IMR-90 (cell line): Measurements from ENCODE around the gene NHSL1. TPM values are rescaled to one million over a fixed set of nuclear protein-coding genes. Genes with fewer than 3 reads are reported as not detected.

Source experiments
- ATAC-seq: fragments of 200-7000 bp; cut with Tn5 transposase; 2 replicates; pipeline ENCODE4 v1.9.1; 2020; ENCODE audit warnings: low read depth, mild to moderate bottlenecking, moderate library complexity
- BruUV-seq: library from RNA; stranded (reverse); fragments of 400-500 nt; replicated peaks from 2 replicates; lab custom pipeline; 2021; lab: Mats Ljungman, UMichigan
- CTCF ChIA-PET: fragments of 300-600 bp; formaldehyde crosslinking; extraction: SDS; loops from one replicate; lab custom pipeline; 2021; ENCODE audit warnings: antibody characterized with exemption; lab: Yijun Ruan, JAX
- POLR2A ChIA-PET: fragments of 300-600 bp; sonication (Branson Sonifier 250); formaldehyde crosslinking; loops from one replicate; lab custom pipeline; 2022; ENCODE audit warnings: antibody characterized with exemption; ENCODE audit not compliant: unreplicated experiment; lab: Charles Lee
- DNase-seq: peaks from one replicate; pipeline ENCODE4 v3.0.0; 2013
- H2AFZ ChIP-seq: replicated peaks from 2 replicates; pipeline ENCODE3; 2013; ENCODE audit warnings: low read length, mild to moderate bottlenecking; ENCODE audit not compliant: poor library complexity
- H2AK5ac ChIP-seq: 2 replicates; pipeline ENCODE4 v1.6.1; 2013; ENCODE audit warnings: low read depth, low read length, inconsistent platforms
- H2AK9ac ChIP-seq: replicated peaks from 2 replicates; pipeline ENCODE3; 2013; ENCODE audit warnings: mild to moderate bottlenecking, low read depth, low read length, moderate library complexity; ENCODE audit not compliant: poor library complexity
- H2BK120ac ChIP-seq: 2 replicates; pipeline ENCODE4 v1.6.1; 2013; ENCODE audit warnings: low read depth, low read length, inconsistent platforms
- H2BK15ac ChIP-seq: 3 replicates; pipeline ENCODE4 v1.6.1; 2013; ENCODE audit warnings: low read depth, low read length, inconsistent platforms
- H2BK20ac ChIP-seq: 2 replicates; pipeline ENCODE4 v1.6.1; 2013; ENCODE audit warnings: low read depth, mild to moderate bottlenecking, inconsistent platforms, low read length, moderate library complexity
- H2BK5ac ChIP-seq: 2 replicates; pipeline ENCODE4 v1.6.1; 2013; ENCODE audit warnings: mild to moderate bottlenecking, low read depth, low read length, inconsistent platforms; ENCODE audit not compliant: poor library complexity, severe bottlenecking
- H3K14ac ChIP-seq: replicated peaks from 2 replicates; pipeline ENCODE4 v1.6.1; 2013; ENCODE audit warnings: low read depth, low read length, inconsistent platforms
- H3K18ac ChIP-seq: 2 replicates; pipeline ENCODE4 v1.6.1; 2013; ENCODE audit warnings: low read depth, low read length, control low read depth
- H3K23ac ChIP-seq: 2 replicates; pipeline ENCODE4 v1.6.1; 2013; ENCODE audit warnings: low read depth, low read length, inconsistent platforms
- H3K27ac ChIP-seq: 2 replicates; pipeline ENCODE4 v1.5.1; 2013; ENCODE audit warnings: mild to moderate bottlenecking, control low read depth, low read length; ENCODE audit not compliant: insufficient read depth
- H3K27me3 ChIP-seq: 2 replicates; pipeline ENCODE4 v1.6.1; 2013; ENCODE audit warnings: low read length; ENCODE audit not compliant: control insufficient read depth, insufficient read depth
- H3K36me3 ChIP-seq: 2 replicates; pipeline ENCODE4 v1.6.1; 2013; ENCODE audit warnings: low read length, mixed read lengths; ENCODE audit not compliant: control insufficient read depth, insufficient read depth
- H3K4ac ChIP-seq: 2 replicates; pipeline ENCODE4 v1.6.1; 2013; ENCODE audit warnings: low read depth, low read length, inconsistent platforms
- H3K4me1 ChIP-seq: 2 replicates; pipeline ENCODE4 v1.6.1; 2013; ENCODE audit warnings: low read length, mixed read lengths; ENCODE audit not compliant: control insufficient read depth, insufficient read depth
- H3K4me2 ChIP-seq: 2 replicates; pipeline ENCODE4 v1.6.1; 2013; ENCODE audit warnings: low read depth, mild to moderate bottlenecking, control low read depth, low read length, moderate library complexity
- H3K4me3 ChIP-seq: 2 replicates; pipeline ENCODE4 v1.5.1; 2013; ENCODE audit warnings: low read depth, mild to moderate bottlenecking, control low read depth, low read length, moderate library complexity; ENCODE audit not compliant: insufficient read depth
- H3K56ac ChIP-seq: 2 replicates; pipeline ENCODE4 v1.6.1; 2013; ENCODE audit warnings: low read length, inconsistent platforms; ENCODE audit not compliant: insufficient read depth; ENCODE audit errors: extremely low read depth
- H3K79me1 ChIP-seq, 2 experiments: 2 replicates each; pipeline ENCODE4 v1.6.1; 2013; ENCODE audit warnings: low read length in 2 of 2, inconsistent platforms in 1 of 2, low read depth in 1 of 2
- H3K9ac ChIP-seq: 2 replicates; pipeline ENCODE4 v1.6.1; 2013; ENCODE audit warnings: low read depth, low read length, control low read depth
- H3K9me1 ChIP-seq: 2 replicates; pipeline ENCODE4 v1.6.1; 2013; ENCODE audit warnings: low read length, inconsistent platforms; ENCODE audit not compliant: insufficient read depth
- H3K9me3 ChIP-seq: 2 replicates; pipeline ENCODE4 v1.6.1; 2013; ENCODE audit warnings: low read length; ENCODE audit not compliant: control insufficient read depth, insufficient read depth
- H4K20me1 ChIP-seq: 2 replicates; pipeline ENCODE4 v1.6.1; 2013; ENCODE audit warnings: low read length, inconsistent platforms; ENCODE audit not compliant: insufficient read depth
- H4K5ac ChIP-seq: 2 replicates; pipeline ENCODE4 v1.6.1; 2013; ENCODE audit warnings: mild to moderate bottlenecking, low read depth, low read length, control low read depth
- H4K8ac ChIP-seq, 2 experiments: 2 replicates each; pipeline ENCODE4 v1.6.1; 2013; ENCODE audit warnings: low read depth in 2 of 2, low read length in 2 of 2, control low read depth in 1 of 2, inconsistent platforms in 1 of 2
- H4K91ac ChIP-seq: 2 replicates; pipeline ENCODE4 v1.6.1; 2013; ENCODE audit warnings: low read depth, low read length, inconsistent platforms; ENCODE audit not compliant: insufficient read depth
- FOS ChIP-seq: fragments of 150-350 bp; IDR thresholded peaks from 2 replicates; pipeline ENCODE4 v1.6.1; 2016; ENCODE audit warnings: low read depth, low read length
- MAZ ChIP-seq: IDR thresholded peaks from 2 replicates; pipeline ENCODE4 v1.6.1; 2012; ENCODE audit warnings: low read depth, mild to moderate bottlenecking, low read length, improper control_type of control experiment, moderate library complexity, borderline replicate concordance
- MXI1 ChIP-seq: IDR thresholded peaks from 2 replicates; pipeline ENCODE4 v1.6.1; 2012; ENCODE audit warnings: low read depth, mild to moderate bottlenecking, low read length, moderate library complexity, borderline replicate concordance
- WGBS, 2 experiments: methylation state at CpG; one replicate each; pipeline versions ENCODE4 v1.1.5 to v1.1.7; 2013; ENCODE audit warnings: missing lambda C conversion rate in 2 of 2; ENCODE audit not compliant: insufficient read length in 1 of 2; ENCODE audit errors: extremely low coverage in 2 of 2; 5-methylcytosine and 5-hydroxymethylcytosine counted together
- dilution Hi-C: fragments of 300-500 bp; cut with HindIII; formaldehyde crosslinking; loops from one replicate; pipeline ENCODE4 v1.14.3; 2018; ENCODE audit warnings: low sequenced_read_pairs; ENCODE audit not compliant: unreplicated experiment
- in situ Hi-C: fragments of 300-500 bp; cut with MboI; formaldehyde crosslinking; loops from 3 replicates; pipeline ENCODE4 v1.14.3; 2019; ENCODE audit warnings: low sequenced_read_pairs, inconsistent platforms, mixed read lengths
- intact Hi-C: fragments of 100-400 bp; cut with micrococcal nuclease; formaldehyde crosslinking; loops from 2 replicates; pipeline ENCODE4 v1.10.0; 2022
- polyA plus RNA-seq, 3 experiments: library from polyadenylated mRNA; depleted of rRNA; stranded (reverse); fragments of >200 nt; gene quantifications; 2 replicates each; pipeline ENCODE4 v1.2.3, GENCODE V29; 2012; ENCODE audit warnings: low replicate concordance in 1 of 3
- total RNA-seq: library from RNA; depleted of rRNA; stranded (reverse); fragments of >200 nt; gene quantifications from 2 replicates; pipeline ENCODE4 v1.2.3, GENCODE V29; 2012

Gene NHSL1
- total and polyA plus RNA-seq, 2 of the 4 experiments (the other 2 are of a cell fraction): 5.6 to 7.2 TPM

- Histone ChIP-seq H4K5ac (no peak overlapping the region), H2BK5ac (no peak overlapping the region), H3K36me3 (peaks cover 11% of the 10 kb centered on the region), H4K20me1 (no peaks in the 10 kb centered on the region), H3K9ac (no peak overlapping the region), H3K4me2 (no peak overlapping the region), H3K18ac (no peak overlapping the region), H3K9me1 (peaks cover 3% of the 10 kb centered on the region), H3K4ac (no peak overlapping the region), H3K4me3 (no peak overlapping the region), H2BK120ac (no peak overlapping the region), H2BK20ac (no peak overlapping the region), H2BK15ac (no peak overlapping the region), H3K14ac (no peak overlapping the region), H2AK5ac (no peak overlapping the region), H3K4me1 (peaks cover 5% of the 10 kb centered on the region; the same call in 1 of the 2 replicates), H2AFZ (no peak overlapping the region), H3K56ac (no peak overlapping the region), H4K8ac (no peak overlapping the region), H2AK9ac (no peak overlapping the region), H3K23ac (no peak overlapping the region), H3K27me3 (no peaks in the 10 kb centered on the region), H3K9me3 (no peaks in the 10 kb centered on the region), H3K27ac (no peak overlapping the region), H3K79me1 (no peaks in the 10 kb centered on the region), H4K91ac (no peak overlapping the region)
- DNase-seq (peak; percentile 15), ATAC-seq (peak; percentile 27; the same call in 1 of the 2 replicates)
- POLR2A ChIA-PET: no interaction called here
- BruUV-seq: no TSS peak
- intact Hi-C loops: loop anchor here (1.0 to 10.0 kb wide), 4 partner anchors 80 to 337 kb away; no protein-coding TSS in a partner anchor
- no peak for TF ChIP-seq MAZ
- TF ChIP-seq MXI1: no peak
- TF ChIP-seq FOS: no peak
- in situ Hi-C loops: loop anchor here (5.0 kb wide), 3 partner anchors 83 to 333 kb away; no protein-coding TSS in a partner anchor
- CTCF ChIA-PET: interaction anchor here (0.9 to 2.5 kb wide), 2 partner anchors 80 to 83 kb away, joined by 3 to 8 read pairs; no protein-coding TSS in a partner anchor
- dilution Hi-C loops: no loop called here
- 52% methylated on average over 4 of the region's 12 CpGs; no CpG with 5 or more reads in 1 of the 2 experiments for WGBS, 2 experiments
Observed at GRCh38 chr6:138429761-138430160, 69.5 kb downstream of the NHSL1 start.
